Activated CD8-positive, alpha-beta memory T cell treated with anti-CD3 and anti-CD28 coated beads, Interleukin-2, amount 50 U/mL, for 48 hours (primary cell): ENCODE data around the gene GBX2.
"Not testable (repeated sequence)": the region's sequence is repeated elsewhere in the genome, so short reads cannot be mapped to it uniquely, and the experiment has no call there.

Experiments
- DNase-seq: peaks from one replicate; pipeline ENCODE4 v3.0.0-alpha.2; 2020

The GBX2 gene

DNA sequence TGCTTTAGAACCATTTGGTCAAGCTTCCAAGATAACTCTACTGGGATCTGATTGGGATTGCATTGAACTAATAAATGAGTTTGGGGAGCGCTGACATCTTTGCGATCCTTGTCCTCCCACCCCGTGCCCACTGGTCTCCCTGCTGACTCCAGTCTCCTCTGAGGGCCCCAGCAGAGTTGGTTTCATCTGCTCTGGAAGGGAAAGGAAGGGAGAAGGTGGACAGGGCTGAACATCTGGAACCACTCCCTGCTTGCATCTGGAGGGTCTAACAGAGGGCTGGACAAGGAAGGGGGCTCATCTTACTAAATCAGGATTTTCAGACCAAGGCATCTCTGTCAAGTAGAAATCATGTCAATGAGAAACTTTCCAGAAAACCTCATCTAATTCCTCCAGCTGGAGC lies 12.8 kb downstream of the GBX2 start:
- DNase-seq, result no peak

DNA sequence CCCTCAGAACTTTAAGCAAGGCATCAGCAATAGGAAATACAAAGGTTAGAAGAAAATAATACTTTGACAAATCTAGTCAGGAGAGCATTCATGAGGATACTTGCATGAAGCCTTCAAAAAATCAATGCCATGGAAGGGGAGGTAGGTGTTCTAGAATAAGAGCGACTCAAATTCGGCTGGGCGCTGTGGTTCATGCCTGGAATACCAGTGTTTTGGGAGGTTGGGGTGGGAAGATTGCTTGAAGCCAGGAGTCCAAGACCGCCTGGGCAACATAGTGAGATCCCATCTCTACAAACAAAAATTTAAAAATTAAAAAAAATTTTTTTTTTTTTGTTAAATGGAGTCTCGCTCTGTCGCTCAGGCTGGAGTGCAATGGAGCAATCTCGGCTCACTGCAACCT lies 21.8 kb downstream of the GBX2 start:
- DNase-seq, result no peak

DNA sequence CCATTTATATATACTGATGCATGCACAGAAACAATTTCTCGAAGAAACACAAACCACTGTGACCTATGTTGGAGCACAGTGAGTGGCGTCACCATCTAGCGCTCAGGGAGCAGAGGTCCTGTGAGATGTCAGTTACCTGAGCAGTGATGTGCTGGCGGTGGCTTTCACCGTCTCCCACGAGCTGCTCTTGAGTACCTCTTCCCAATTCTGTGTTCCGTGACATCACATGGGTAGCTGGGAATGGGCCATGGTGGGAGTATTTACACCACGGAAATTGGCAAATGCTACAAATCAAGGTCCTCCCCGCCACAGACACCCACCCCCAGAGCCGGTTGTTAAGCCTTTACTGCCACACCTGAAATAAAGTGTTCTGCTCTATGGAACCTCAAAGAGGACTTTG lies 24.4 kb downstream of the GBX2 start:
- no peak for DNase-seq

DNA sequence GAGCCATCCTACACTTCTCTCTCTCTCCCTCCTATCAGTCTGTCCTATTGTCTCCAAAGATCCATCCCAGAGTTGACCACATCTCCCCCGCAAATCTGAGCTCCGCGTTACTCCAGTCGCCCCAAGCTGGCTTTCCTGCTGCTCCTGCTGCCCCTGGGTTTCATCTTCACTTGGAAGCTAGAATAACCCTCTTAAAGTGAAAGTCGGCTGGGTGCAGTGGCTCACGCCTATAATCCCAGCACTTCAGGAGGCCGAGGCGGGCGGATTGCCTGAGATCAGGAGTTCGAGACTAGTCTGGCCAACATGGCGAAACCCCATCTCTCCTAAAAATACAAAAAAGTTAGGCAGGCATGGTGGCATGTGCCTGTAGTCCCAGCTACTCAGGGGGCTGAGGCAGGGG lies 26.6 kb downstream of the GBX2 start:
- DNase-seq, result not testable (repeated sequence)

DNA sequence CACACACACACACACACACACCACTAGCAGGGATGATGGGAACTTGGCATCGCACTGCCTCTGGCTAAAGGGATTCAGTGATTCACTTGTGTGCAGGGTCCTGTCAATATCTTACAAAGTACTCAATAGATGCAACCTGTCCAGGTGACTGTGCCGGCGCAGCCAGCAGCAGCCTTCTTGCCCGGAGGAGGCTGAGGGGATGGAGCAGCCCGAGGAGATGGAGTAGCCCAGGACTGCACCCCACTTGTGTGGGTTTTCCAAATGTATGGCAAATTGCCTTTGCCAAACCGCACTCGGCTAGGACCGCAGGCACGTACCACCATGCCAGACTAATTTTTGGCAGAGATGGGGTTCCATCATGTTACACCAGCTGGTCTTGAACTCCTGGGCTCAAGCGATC lies 31.1 kb downstream of the GBX2 start:
- DNase-seq, result no peak

DNA sequence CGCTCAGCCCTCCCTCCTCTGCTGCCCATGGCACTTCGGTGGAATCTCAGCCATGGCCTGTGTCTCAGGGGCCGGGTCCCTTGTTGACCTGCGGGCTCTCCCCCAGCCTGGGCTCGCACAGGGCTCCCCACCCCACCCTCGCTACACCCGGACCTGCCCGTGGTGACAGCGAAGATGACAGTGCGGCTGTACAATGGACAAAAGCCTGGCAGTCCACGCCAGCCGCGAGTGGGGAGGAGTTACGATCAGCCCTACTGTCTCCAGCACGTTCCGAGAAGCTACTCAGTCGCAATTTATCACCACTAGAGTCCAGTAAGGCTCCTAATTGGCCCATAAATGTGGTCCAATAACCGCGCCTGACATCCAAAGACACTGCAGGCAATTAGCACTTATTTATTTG lies 31.6 kb downstream of the GBX2 start:
- DNase-seq, result no peak

DNA sequence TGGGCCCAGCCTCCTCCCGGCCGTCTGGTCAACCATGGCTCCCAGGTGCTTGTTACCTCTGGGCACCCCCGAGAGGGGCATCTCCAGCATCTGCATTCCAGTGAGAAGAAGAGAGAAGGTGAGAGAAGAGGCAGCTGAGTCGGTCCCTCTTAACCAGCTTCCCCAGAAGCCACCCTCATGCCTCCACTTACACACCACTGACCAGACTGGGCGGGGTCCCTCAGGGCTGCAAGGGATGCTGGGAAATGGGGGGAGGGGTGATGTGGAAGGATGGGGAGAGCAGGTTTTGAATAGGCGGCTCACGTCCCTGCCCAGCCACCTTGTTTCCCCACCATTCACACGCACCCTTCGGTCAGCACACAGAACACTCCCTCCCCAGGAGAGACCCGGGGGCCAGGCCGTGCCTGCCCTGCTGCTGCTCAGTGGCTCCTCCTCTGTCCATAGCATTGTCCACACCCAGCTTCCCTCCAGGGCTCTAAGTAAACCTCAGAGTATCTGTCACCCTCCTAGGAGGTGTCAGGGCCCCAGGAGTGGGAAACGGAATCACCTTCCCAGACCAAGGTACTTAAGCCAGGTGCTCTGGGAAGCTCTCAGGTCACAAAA lies 34.7 kb downstream of the GBX2 start:
- no peak for DNase-seq

DNA sequence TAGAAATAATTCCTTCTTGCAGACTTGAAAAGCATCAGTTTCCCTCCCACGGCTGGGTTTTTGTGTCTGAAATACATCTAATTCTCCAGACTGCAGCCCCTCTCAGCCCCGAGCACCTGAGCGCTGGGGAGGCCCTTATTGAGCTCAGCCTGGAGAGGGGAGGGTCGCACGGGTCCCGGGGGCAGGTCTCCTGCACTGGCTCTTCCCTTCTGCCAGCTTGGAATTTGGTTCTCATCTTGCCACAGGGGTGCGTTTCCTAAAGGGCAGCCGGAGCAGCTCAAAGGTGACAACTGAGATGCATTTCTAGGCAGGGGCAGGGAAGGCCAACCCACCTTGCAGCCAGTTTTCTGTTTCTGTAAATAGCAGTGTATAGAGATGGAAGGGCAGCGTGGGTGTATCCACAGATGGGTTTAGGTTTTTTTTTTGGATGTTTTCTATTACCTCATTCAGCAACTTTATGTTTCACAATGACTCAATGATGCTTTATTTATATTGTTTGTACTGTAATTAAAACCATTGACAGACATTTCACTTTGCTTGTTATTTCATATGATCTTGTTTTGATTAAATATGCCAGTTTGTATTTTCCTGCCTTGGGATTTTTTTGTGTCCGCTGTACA lies 37.0 kb downstream of the GBX2 start:
- no peak for DNase-seq

DNA sequence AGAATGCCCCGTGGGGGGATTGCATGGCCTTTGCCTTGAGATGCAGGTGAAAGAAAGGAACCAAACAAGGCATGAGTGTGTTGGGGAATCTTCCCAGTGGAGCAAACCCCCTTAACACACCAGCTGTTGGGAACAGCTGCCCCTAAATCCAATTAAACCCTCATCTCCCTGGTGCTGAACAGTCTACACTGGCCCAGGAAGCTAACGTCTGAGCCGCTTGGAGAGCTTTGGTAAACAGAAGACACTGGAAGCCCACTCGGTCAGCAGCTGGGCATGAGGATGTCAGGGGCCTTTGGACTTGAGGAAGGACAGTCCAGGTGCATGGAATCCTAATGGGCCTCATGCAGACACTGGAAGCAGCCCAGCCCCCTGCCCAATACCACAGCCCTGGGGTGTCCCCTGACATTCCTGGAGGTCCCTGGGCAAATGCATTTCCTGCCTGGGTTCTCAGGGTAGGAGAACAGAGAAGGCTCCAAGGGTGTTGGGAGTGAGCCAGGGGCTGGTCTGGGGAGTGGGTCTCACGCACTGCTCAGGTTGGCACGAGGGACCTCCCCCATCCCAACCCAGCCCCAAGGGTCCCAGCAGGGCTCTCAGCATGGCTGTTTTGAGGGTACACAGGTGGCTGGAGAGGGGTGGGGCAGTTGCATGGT lies 37.7 kb downstream of the GBX2 start:
- DNase-seq, result no peak

DNA sequence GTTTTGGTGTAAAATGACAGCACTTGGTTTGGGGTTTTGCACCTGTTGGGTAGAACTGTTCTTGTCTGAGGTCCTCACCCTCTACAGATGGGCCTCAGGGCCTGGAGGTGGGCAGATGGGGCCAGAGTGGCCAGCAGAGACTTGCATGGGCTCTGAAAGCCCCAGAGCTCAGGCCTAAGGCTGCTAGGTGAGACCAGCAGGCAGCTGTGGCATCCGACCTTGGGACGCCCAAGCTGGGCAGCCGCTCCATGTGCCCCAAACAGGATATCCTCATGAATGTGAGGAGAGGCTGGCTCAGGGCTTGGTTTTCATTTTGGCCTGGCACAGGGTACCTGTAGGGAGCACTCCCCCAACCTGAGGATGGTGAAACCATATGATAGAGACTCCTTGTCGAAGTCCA lies 38.3 kb downstream of the GBX2 start:
- no peak for DNase-seq

DNA sequence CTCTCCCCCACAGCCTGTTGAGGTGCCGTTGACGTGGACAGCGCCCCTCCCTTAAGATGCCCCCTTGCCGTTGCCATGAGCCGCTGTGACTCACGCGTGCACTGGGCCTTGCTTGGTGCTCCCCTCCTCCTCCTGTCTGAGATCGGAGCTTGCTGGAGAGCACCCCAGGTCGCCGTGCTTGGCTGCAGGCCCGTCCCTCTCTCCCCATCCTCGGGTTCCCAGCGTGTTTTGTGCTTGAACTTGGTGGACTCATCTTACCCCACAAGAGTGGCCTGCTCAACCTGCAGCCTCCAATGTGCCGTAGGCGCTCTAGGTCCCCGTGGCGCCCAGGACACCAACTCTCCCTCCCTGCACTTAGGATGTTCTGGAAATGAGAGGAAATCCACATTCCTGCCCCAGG lies 39.9 kb downstream of the GBX2 start:
- DNase-seq, result no peak

DNA sequence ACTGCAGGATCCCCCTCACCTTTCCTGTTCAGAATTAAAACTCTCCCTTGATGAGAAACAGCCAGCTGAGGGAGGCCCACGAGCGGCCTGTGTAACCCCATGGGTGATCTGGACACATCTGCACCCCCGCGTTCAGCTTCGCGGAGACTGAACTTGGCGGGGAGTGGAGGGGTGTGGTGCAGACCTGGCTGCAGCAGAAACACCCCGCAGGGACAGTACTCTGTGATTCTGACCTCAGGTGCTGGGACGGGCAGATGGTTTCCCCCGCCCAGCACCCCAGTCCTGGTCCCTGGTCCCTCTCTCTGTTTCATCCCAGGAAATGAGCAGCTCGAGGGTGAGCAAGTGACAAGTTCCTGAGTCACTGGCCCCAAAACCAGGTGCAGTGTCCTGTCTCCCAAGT lies 41.2 kb downstream of the GBX2 start:
- no peak for DNase-seq

DNA sequence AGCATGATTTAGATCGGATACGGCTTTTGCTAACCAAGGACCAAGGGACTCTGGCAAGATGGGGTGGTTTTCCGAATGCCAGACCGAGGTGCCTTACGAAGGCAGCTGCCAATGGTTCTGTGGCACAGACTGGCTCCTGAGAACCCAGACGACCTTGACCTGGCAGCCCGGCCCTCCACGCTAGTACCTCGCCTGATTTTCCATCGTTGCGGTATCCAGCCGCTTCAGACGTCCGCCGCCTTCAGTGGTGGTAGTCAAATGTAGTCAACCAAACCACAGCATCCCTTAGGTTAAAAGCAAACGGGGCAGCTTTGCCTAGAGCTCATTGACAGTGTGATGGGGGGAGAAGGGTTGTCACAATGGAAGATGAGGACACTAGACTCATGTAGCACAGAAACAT lies 42.6 kb downstream of the GBX2 start:
- DNase-seq, result no peak

DNA sequence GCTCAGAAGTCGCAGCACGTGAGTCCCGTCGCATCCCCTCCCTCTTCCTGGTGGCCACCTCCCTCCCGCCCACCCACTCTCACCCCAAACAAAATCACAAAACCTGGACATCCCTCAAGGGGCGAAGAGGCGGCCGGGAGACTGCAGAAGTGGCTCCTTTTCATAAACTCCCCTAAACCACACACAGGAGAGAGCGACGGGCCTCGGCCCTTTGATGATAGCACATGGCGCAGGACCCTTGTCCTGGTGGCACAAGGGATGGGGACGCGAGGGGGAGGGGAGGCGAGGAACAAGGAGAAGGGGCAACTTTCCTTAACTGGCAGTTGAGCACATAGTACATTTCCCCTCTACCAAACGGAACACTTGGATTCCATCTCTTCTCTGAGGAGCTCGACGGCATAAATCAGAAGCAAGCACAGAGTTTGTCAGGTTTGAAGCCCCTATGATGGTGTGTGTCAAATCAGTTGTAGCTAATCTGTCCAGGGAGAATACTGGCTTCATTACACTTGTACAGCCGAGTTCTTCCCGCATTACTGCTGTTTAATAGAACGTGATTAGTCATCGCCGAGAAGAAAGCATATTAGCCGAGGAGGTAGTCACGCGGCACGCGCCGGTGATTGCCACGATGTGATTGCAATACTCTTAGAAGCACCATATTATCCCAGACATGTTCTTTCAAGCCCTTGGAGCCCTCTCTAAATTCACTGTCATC lies 43.8 kb downstream of the GBX2 start:
- no peak for DNase-seq

DNA sequence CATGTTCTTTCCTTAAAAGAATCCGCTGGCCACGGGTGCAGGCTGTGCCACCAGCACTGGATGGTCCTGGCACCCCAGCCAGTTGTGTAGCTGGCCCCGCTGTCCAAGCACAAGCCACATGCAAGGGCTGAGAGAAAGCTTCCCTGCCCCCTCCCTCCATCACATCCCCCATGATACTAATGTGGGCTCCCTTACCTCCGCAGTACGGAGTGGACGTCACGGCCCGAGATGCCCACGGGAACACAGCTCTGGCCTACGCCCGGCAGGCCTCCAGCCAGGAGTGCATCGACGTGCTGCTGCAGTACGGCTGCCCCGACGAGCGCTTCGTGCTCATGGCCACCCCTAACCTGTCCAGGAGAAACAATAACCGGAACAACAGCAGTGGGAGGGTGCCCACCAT lies 44.5 kb downstream of the GBX2 start:
- DNase-seq, result no peak

DNA sequence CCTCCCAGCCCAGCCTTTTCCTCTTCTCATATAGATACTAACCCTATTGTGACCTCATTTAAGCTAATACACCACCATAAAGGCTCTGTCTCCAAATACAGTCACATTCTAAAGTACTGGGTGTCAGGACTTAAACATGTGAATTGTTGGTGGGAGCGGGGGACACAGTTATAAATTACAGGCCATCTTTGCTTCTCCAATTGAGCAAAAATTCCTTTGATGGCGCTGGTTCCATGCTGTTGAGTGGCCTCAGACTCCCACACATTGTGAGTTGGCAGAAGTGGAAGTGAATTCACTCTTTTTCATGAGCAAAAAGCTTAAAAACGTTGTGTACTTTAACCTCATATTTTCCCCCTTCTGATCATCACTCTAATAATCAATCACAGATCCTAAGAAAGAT lies 46.0 kb downstream of the GBX2 start:
- no peak for DNase-seq

DNA sequence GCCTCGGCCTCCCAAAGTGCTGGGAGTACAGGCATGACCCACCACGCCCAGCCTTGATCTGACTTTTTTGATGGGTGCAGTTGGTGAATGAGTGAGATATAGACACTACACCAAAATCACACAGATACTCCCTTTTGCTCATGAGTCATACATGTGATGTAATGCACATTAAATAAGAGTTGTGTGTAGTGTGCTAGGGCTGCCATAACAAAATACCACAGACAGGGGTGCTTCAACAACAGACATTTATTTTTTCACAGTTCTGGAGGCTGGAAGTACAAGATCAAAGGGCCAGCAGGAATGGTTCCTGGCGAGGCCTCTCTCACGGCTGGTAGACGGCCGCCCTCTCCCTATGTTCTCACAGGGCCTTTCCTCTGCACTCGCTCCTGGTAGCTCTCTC lies 46.6 kb downstream of the GBX2 start:
- DNase-seq, result no peak

DNA sequence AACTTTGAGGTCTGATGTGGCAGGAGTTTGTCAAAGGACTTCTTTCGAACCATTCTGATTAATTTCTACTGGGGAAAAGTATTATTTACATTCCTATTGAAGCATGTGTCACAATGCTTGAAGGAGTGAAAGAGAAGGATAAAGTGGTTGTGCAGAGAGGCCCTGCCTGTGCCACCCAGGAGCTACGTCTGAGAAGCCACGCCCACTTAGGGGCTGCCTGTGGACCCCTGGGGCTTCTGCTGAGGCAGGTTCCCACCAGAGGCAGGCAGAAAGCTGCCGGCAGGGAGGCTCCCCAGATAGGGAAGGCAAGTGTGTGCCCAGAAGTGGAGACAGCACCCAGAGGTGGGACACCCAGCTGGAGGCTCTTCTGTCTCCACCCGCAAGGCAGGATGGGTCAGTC lies 47.4 kb downstream of the GBX2 start:
- DNase-seq, result no peak

DNA sequence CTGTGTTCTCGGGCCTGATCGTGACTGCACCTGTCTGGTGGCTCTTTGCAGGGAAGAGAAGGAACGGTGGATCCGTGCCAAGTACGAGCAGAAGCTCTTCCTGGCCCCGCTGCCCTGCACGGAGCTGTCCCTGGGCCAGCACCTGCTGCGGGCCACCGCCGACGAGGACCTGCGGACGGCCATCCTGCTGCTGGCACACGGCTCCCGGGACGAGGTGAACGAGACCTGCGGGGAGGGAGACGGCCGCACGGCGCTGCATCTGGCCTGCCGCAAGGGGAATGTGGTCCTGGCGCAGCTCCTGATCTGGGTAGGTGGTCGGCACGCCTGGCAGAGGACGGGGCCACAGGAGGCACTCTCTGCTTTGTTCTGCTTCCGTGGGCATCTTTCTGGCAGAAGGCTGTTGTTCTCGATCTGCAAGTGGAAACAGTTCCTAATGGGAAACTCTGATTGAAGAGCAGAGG lies 48.0 kb downstream of the GBX2 start:
- no peak for DNase-seq

DNA sequence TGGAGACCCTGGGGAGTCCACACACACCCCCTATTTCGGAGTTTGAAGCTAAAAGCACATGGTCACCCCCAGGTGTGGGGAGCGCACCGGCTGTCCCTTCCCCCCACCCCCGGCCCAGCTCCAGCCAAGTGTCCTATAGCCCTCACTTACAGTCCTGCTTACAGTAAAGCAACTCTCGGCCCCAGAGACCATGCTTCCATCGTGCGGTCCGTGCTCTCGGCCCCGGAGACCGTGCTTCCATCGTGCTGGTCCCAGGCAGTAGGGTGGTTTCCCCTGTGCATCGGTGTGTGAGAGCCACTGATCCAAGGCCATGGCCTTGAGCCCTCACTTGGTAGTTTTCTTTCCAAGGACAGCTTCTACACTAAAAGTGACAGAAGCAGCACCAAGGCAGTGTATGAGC lies 48.7 kb downstream of the GBX2 start:
- no peak for DNase-seq

DNA sequence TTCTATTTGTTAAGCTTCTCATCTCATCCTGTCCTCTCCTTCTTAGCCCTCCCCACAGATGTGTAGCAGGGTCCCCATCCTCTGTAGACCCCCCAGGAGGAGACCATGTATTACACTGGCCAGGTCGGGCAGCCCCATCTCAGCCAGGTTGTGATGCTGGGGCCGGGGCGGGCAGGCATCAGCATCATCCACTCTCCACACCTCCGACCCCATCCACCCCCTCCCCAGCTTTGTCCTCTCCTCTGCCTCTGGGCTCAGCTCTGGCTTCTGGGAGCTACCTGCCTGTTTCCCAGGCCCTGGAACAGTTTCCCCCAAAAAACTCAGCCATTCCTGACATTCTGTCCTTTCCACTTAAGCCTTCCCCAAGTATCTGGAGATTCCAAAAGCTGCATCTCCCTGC lies 49.2 kb downstream of the GBX2 start:
- no peak for DNase-seq

DNA sequence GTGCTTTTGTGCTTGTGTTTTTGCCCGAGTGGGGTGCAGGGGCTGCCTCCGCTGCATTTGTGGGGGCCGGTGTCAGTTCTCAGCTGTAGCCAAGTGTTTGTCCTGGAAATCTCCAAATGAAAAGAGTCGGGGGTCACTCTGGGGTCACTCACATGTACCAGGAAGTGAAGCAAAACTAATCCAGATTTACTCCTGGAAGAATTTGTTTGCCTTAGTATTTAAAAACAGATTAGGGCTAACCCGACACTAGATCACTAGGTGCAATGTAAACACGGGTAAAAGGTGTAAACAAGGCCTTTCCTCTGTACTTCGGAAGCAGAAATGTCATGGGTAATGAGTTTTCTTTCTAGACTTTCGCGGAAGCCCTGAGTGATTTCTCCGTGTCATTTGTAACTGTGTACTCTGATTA lies 50.3 kb downstream of the GBX2 start:
- DNase-seq, result no peak

DNA sequence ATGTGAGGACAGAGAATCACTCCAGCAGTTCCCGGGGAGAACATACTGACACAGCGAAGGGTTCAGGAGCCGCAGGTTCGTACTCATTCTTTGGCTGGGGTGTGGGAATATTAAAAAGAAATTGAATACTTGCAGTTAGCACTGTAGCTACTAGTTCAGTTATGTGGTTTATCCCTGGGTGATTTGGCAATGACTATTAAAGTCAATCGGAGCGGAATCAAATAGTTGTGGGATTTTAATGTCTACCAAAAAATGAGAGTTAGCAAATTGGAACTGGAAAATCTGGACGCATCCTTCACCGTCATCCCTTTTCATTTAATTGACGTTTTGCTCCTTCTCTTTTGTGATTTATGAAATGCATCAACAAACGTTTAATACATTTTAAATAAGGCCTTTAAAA lies 50.8 kb downstream of the GBX2 start:
- DNase-seq, result no peak
